HepG2 (cell line): ENCODE results near the gene LSM2. TPM values are rescaled to one million over a fixed set of nuclear protein-coding genes. Genes with fewer than 3 reads are reported as not detected.
A peak's percentile ranks its signal among the peaks of the same experiment; 100 is the strongest.

Experiments used
- ARNT ChIP-seq: fragments of 450-650 bp; IDR thresholded peaks from 2 replicates; pipeline ENCODE4 v1.6.1; 2017
- FOXO1 ChIP-seq: sonication (generic); formaldehyde crosslinking; IDR thresholded peaks from 2 replicates; pipeline ENCODE4 v1.4.0; 2020; ENCODE audit warnings: missing genetic modification reagents
- HMGA1 ChIP-seq: sonication (generic); formaldehyde crosslinking; conservative IDR thresholded peaks from 2 replicates; pipeline ENCODE4 v1.4.0; 2020; ENCODE audit warnings: missing genetic modification reagents
- MAFG ChIP-seq: sonication (generic); formaldehyde crosslinking; IDR thresholded peaks from 2 replicates; pipeline ENCODE4 v1.5.1; 2020; ENCODE audit warnings: mild to moderate bottlenecking, missing genetic modification reagents
- MLX ChIP-seq: IDR thresholded peaks from 2 replicates; pipeline ENCODE4 v1.6.1; 2016
- POLR2AphosphoS2 ChIP-seq: IDR thresholded peaks from 2 replicates; pipeline ENCODE4 v1.6.1; 2011; ENCODE audit warnings: low read depth, low read length, improper control_type of control experiment
- REPIN1 ChIP-seq: sonication (generic); formaldehyde crosslinking; IDR thresholded peaks from 2 replicates; pipeline ENCODE4 v1.8.0; 2022; ENCODE audit warnings: missing genetic modification reagents, low read depth, mild to moderate bottlenecking, borderline replicate concordance
- SOX13 ChIP-seq, 3 experiments: fragments of 450-650 bp in 1 of 3; sonication (generic) in 1 of 3; formaldehyde crosslinking in 1 of 3; IDR thresholded peaks in 2 of 3; conservative IDR thresholded peaks in 1 of 3; 2 replicates each; pipeline versions ENCODE4 v1.5.0 to v1.6.1; 2016 to 2020; ENCODE audit warnings: antibody characterized with exemption in 1 of 3, mild to moderate bottlenecking in 1 of 3, missing compliant biosample characterization in 1 of 3, missing genetic modification reagents in 1 of 3, moderate library complexity in 1 of 3
- SP1 ChIP-seq, 2 experiments: fragments of 450-650 bp in 1 of 2; sonication (generic) in 1 of 2; formaldehyde crosslinking in 1 of 2; IDR thresholded peaks; 2 replicates each; pipeline versions ENCODE4 v1.4.0 to v1.6.1; 2016 to 2020; ENCODE audit warnings: missing genetic modification reagents in 1 of 2
- STAT6 ChIP-seq: sonication (generic); formaldehyde crosslinking; IDR thresholded peaks from 2 replicates; pipeline ENCODE4 v1.4.0; 2020; ENCODE audit warnings: missing genetic modification reagents, mild to moderate bottlenecking, borderline replicate concordance
- TCF7L2 ChIP-seq: IDR thresholded peaks from 2 replicates; pipeline ENCODE4 v1.6.1; 2011; ENCODE audit warnings: mild to moderate bottlenecking, low read depth, low read length, moderate library complexity
- U2AF1 ChIP-seq: fragments of 200-400 bp; formaldehyde crosslinking; optimal IDR thresholded peaks from 2 replicates; pipeline ENCODE3; 2017; ENCODE audit warnings: mild to moderate bottlenecking, low read depth, low read length
- ZBTB8A ChIP-seq: sonication (generic); formaldehyde crosslinking; IDR thresholded peaks from 2 replicates; pipeline ENCODE4 v1.4.0; 2020; ENCODE audit warnings: mild to moderate bottlenecking, low read depth, missing genetic modification reagents, borderline replicate concordance
- ZFYVE20 ChIP-seq: sonication (generic); formaldehyde crosslinking; IDR thresholded peaks from 2 replicates; pipeline ENCODE4 v1.8.0; 2023; ENCODE audit warnings: low read depth, mild to moderate bottlenecking, moderate library complexity, missing genetic modification reagents, borderline replicate concordance
- ZKSCAN8 ChIP-seq: IDR thresholded peaks from 2 replicates; pipeline ENCODE4 v1.6.1; 2016; ENCODE audit warnings: borderline replicate concordance, missing genetic modification reagents, missing compliant biosample characterization
- ZNF7 ChIP-seq: IDR thresholded peaks from 2 replicates; pipeline ENCODE4 v1.6.1; 2016; ENCODE audit warnings: missing biosample characterization, missing genetic modification reagents
- ZNF782 ChIP-seq: sonication (generic); formaldehyde crosslinking; IDR thresholded peaks from 2 replicates; pipeline ENCODE4 v1.4.0; 2020; ENCODE audit warnings: missing genetic modification reagents, mild to moderate bottlenecking, borderline replicate concordance
- ZNF879 ChIP-seq: sonication (generic); formaldehyde crosslinking; IDR thresholded peaks from 2 replicates; pipeline ENCODE4 v1.8.1; 2023; ENCODE audit warnings: missing genetic modification reagents
- polyA plus RNA-seq, 8 experiments: library from polyadenylated mRNA; depleted of rRNA in 3 of 8; stranded (reverse) in 7 of 8; unstranded in 1 of 8; fragments of >200 nt; fragmentation: Illumina TruSeq in 4 of 8; extraction: Trizol in 4 of 8; gene quantifications; 2 replicates each; pipeline versions ENCODE4 v1.2.1 to v1.2.3, GENCODE V29; 2011 to 2016; ENCODE audit warnings: low read depth in 4 of 8, missing spikeins in 1 of 8, mixed read lengths in 1 of 8; ENCODE audit not compliant: insufficient read depth in 1 of 8
- total RNA-seq, 5 experiments: library from RNA; depleted of rRNA; stranded (reverse); fragments of >200 nt; fragmentation: Illumina TruSeq; extraction: Trizol; gene quantifications; 2 replicates each; pipeline ENCODE4 v1.2.3, GENCODE V29; 2016; ENCODE audit warnings: low read depth in 1 of 5
- TF ChIP-seq, protein P1 (sequence below): sonication (generic); formaldehyde crosslinking; IDR thresholded peaks from 2 replicates; pipeline ENCODE4 v1.8.0; 2022; ENCODE audit warnings: mild to moderate bottlenecking, missing genetic modification reagents, moderate library complexity

Gene LSM2
- total and polyA plus RNA-seq, 2 of the 13 experiments (the other 11 are each of a cell fraction or from before 2014, with no cell fraction given), result 69.4 to 90.5 TPM

- TF ChIP-seq STAT6 (CRISPR knock-in tag), result no peak
- TF ChIP-seq SP1 (IDR thresholded peaks at IDR 0.05), result no peak
- TF ChIP-seq SP1 (CRISPR knock-in tag; IDR thresholded peaks at IDR 0.05), result peak; percentile 71
- TF ChIP-seq ZNF879 (CRISPR knock-in tag), result 0 out of 2 replicates have a peak, but pooled peaks have one; percentile 35
- TF ChIP-seq ZBTB8A (CRISPR knock-in tag), result no peak
- TF ChIP-seq ARNT, result no peak
- no peak for TF ChIP-seq ZNF782 (CRISPR knock-in tag)
- TF ChIP-seq TCF7L2, result no peak
- no peak for TF ChIP-seq SOX13 (IDR thresholded peaks at IDR 0.05)
- TF ChIP-seq SOX13 (CRISPR knock-in tag; conservative IDR thresholded peaks at IDR 0.05 in 1 of 2, IDR thresholded peaks at IDR 0.05 in 1 of 2), result peak in 1 of 2 experiments; percentile 41; a peak in 1 of 4 replicates
- TF ChIP-seq ZKSCAN8 (CRISPR knock-in tag), result peak; percentile 62; the same call in 1 of the 2 replicates
- TF ChIP-seq ZFYVE20, result no peak
- TF ChIP-seq MLX (CRISPR knock-in tag), result no peak; the same call in 1 of the 2 replicates
- no peak for TF ChIP-seq ZNF7 (CRISPR knock-in tag)
- TF ChIP-seq, protein P1, sequence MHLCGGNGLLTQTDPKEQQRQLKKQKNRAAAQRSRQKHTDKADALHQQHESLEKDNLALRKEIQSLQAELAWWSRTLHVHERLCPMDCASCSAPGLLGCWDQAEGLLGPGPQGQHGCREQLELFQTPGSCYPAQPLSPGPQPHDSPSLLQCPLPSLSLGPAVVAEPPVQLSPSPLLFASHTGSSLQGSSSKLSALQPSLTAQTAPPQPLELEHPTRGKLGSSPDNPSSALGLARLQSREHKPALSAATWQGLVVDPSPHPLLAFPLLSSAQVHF (CRISPR knock-in tag), result no peak
- no peak for TF ChIP-seq HMGA1
- no peak for TF ChIP-seq POLR2AphosphoS2
- TF ChIP-seq FOXO1 (CRISPR knock-in tag), result 0 out of 2 replicates have a peak, but pooled peaks have one; percentile 38
- TF ChIP-seq U2AF1, result no peak
- TF ChIP-seq REPIN1, result peak; percentile 46; the same call in 1 of the 2 replicates
- no peak for TF ChIP-seq MAFG
Observed at GRCh38 chr6:31769684-31770371, 36.9 kb downstream of the LSM2 start (continued).
